Heart left ventricle (tissue), 16 donors: ENCODE results near the gene TNNT1. TPM values are rescaled to one million over a fixed set of nuclear protein-coding genes. Genes with fewer than 3 reads are reported as not detected.

Experiments used
- ATAC-seq, 4 donors: fragments of 200-7000 bp; cut with Tn5 transposase; one replicate each; pipeline ENCODE4 v1.9.1; 2020 to 2022; ENCODE audit warnings: moderate library complexity in 4 of 4, mild to moderate bottlenecking in 3 of 4, moderate number of reproducible peaks in 1 of 4
- DNase-seq, 5 donors: peaks; one replicate each; pipeline ENCODE4 v3.0.0-alpha.2; 2020
- H3K27ac ChIP-seq, 12 donors: fragments of 200-600 bp; sonication (generic) in 4 of 12; one replicate each; pipeline versions ENCODE4 v1.5.0 to v1.8.0; 2016 to 2022; ENCODE audit warnings: mild to moderate bottlenecking in 2 of 12
- H3K27me3 ChIP-seq, 9 donors: fragments of 200-600 bp; sonication (generic) in 2 of 9; one replicate each; pipeline versions ENCODE4 v1.5.1 to v1.8.0; 2016 to 2022; ENCODE audit warnings: mild to moderate bottlenecking in 3 of 9
- H3K36me3 ChIP-seq, 9 donors: fragments of 200-600 bp; sonication (generic) in 2 of 9; one replicate each; pipeline versions ENCODE4 v1.5.0 to v1.8.0; 2018 to 2022; ENCODE audit warnings: mild to moderate bottlenecking in 2 of 9
- H3K4me1 ChIP-seq, 12 donors: fragments of 200-600 bp; sonication (generic) in 4 of 12; one replicate each; pipeline versions ENCODE4 v1.5.0 to v1.8.0; 2016 to 2022; ENCODE audit warnings: mild to moderate bottlenecking in 3 of 12
- H3K4me3 ChIP-seq, 12 donors: fragments of 200-600 bp; sonication (generic) in 4 of 12; one replicate each; pipeline versions ENCODE4 v1.5.0 to v1.8.0; 2017 to 2022; ENCODE audit warnings: mild to moderate bottlenecking in 9 of 12, moderate library complexity in 4 of 12
- H3K9me3 ChIP-seq, 12 donors: fragments of 200-600 bp; sonication (generic) in 4 of 12; one replicate each; pipeline versions ENCODE4 v1.5.0 to v1.8.0; 2016 to 2022; ENCODE audit warnings: mild to moderate bottlenecking in 1 of 12
- CTCF ChIP-seq, 12 donors: fragments of 200-600 bp; sonication (generic) in 4 of 12; IDR thresholded peaks; one replicate each; pipeline versions ENCODE4 v1.5.0 to v1.8.0; 2018 to 2022; ENCODE audit warnings: antibody characterized with exemption in 12 of 12, mild to moderate bottlenecking in 5 of 12
- POLR2A ChIP-seq, 2 donors: fragments of 450-650 bp; IDR thresholded peaks; one replicate each; pipeline ENCODE4 v1.6.1; 2017; ENCODE audit warnings: antibody characterized with exemption in 2 of 2, mild to moderate bottlenecking in 2 of 2, moderate library complexity in 2 of 2
- WGBS, 4 donors: extraction: QIAGEN DNeasy Blood & Tissue Kit in 2 of 4; methylation state at CpG; one replicate each; pipeline versions ENCODE4 v1.1.5 to v1.1.7; 2013 to 2018; 5-methylcytosine and 5-hydroxymethylcytosine counted together
- intact Hi-C, 10 donors: fragments of 100-400 bp; cut with DNase I; formaldehyde crosslinking; loops; one replicate each; pipeline versions ENCODE4 v1.11.1 to v1.14.2; 2022
- polyA plus RNA-seq, 2 donors: library from polyadenylated mRNA; stranded (reverse); fragments of 200-250 nt; gene quantifications; one replicate each; pipeline ENCODE4 v1.2.3, GENCODE V29; 2013
- total RNA-seq, 9 donors: library from RNA; depleted of rRNA in 2 of 9; stranded (reverse); fragments of >200 nt in 2 of 9; fragmentation: NEBNext Ultra II Directional in 3 of 9; extraction: Animal tissue kit (Norgen Biotek cat#: 25700) in 3 of 9; gene quantifications; one replicate each; pipeline versions ENCODE4 v1.1.0 to v1.2.4, GENCODE V29; 2016 to 2023
- donor health status: ischemic (EF 13 %, LVEDD 7.1; RV severe dilation, severe dysfunction).
- donor health status: healthy with polysubstance abuse.
- donor health status: DM: no; HTN: yes; CAD: no.
- donor health status: DM: no; HTN: no; CAD: no.
- donor health status: ischemic (EF 25% LVEDD 6.9; RV normal size, moderate dysfunction).
- donor health status: ischemic (EF 25% LVEDD 5.7; RV mildly dilated, moderate dysfunction).
- donor health status: healthy.
- donor health status: DM: yes; HTN: yes; CAD: no.
- donor health status: ischemic (EF 35%, LVEDD 5.7; RV mildly dilated, moderate dysfunction).
- donor health status: nonischemic (EF 11% LVEDD 7.7; RV severe dilation, severe dysfunction).
- donor health status: DM: yes; HTN: yes; CAD: no.
- donor health status: PGD.
- donor health status: ischemic (EF 29% LVEDD 5.4; RV normal size, mild dysfunction).
- donor health status: nonischemic (EF 23%, LVEDD 6.1; RV moderate dilation, normal function).

The TNNT1 gene
- total and polyA plus RNA-seq, 11 donors = 18.7 to 264 (median 58.6) TPM

GRCh38 chr19:55161571-55162322 is 12.7 kb upstream of the TNNT1 start:
- DNase-seq (no peak), ATAC-seq (no peak)
- Histone ChIP-seq H3K4me1 (peaks cover 0 to 42% (median 14%) of the 10 kb centered on the region in 12 donors), H3K27ac (peak overlapping the region in 1 of 12 donors; percentile 95), H3K27me3 (peaks cover 2 to 65% (median 23%) of the 10 kb centered on the region in 9 donors), H3K36me3 (peaks cover 0 to 23% (median 0%) of the 10 kb centered on the region in 9 donors), H3K9me3 (no peaks in the 10 kb centered on the region), H3K4me3 (no peak overlapping the region)
- intact Hi-C loops = no loop called here
- TF ChIP-seq POLR2A (IDR thresholded peaks at IDR 0.05) (no peak), CTCF (IDR thresholded peaks at IDR 0.05) (no peak)
- WGBS, 4 donors = 40 to 57% (median 52%) methylated on average over 46 to 61 of the region's 61 CpGs

GRCh38 chr19:55160986-55161365 is 12.0 kb upstream of the TNNT1 start:
- ATAC-seq (no peak), DNase-seq (no peak)
- H3K4me3 ChIP-seq = peak overlapping the region in 6 of 12 donors; percentile 4 to 83 (median 42)
- 20 to 30% (median 26%) methylated on average over 2 to 32 of the region's 32 CpGs for WGBS, 4 donors
- no peak for TF ChIP-seq CTCF (IDR thresholded peaks at IDR 0.05)
- H3K27ac ChIP-seq = peak overlapping the region in 3 of 12 donors; percentile 29 to 95 (median 33)
- H3K36me3 ChIP-seq = peaks cover 0 to 26% (median 0%) of the 10 kb centered on the region in 9 donors
- peaks cover 0 to 43% (median 12%) of the 10 kb centered on the region in 12 donors for H3K4me1 ChIP-seq
- peaks cover 0 to 64% (median 26%) of the 10 kb centered on the region in 9 donors for H3K27me3 ChIP-seq
- intact Hi-C loops = no loop called here
- no peaks in the 10 kb centered on the region for H3K9me3 ChIP-seq

DNA sequence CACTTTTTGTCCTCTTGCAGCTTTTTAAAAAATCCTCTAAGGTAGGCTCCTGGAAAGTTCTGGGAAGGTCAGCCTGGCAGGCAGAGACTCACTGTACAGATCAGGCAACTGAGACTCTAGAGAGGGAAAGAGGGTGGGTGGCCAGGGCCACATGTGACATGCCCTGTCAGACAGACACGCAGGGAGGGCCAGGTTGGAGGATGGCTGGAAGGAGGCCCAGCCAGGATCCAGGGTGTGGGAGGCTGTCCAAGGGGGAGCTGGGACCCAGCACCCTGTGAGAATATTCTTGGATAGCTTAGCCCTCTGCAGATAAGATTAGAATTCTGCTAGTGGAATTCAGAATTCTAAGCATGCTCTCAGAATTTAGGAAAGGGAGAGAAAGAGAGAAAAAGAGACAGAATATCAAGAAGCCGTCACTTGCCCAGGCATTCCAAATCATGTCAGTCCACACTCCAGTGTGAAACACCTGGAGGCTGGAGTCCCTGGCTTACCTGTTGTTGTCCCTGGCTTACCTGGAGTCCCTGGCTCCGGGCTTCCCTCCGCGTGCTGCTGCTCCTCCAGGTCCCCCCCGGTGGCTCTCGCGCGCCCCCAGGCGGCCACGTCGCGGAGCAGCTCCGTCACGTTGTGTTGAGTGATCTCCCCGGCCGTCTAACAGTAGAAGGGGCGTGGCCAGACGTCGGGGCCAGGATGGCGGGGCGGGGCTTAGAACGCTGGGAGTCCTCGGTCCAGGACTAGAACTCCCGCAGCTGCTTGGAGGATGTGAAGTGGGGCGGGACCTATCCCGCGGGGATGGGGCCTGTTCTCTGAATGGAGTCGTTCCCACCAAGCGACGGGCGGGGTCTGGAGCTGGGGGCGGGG is 11.4 kb upstream of the TNNT1 start:
- Histone ChIP-seq H3K9me3 (no peaks in the 10 kb centered on the region), H3K4me1 (peaks cover 0 to 41% (median 11%) of the 10 kb centered on the region in 12 donors), H3K4me3 (peak overlapping the region in 9 of 12 donors; percentile 1 to 83 (median 53)), H3K27ac (peak overlapping the region in 11 of 12 donors; percentile 53 to 100 (median 95)), H3K36me3 (peaks cover 0 to 27% (median 0%) of the 10 kb centered on the region in 9 donors), H3K27me3 (peaks cover 0 to 61% (median 26%) of the 10 kb centered on the region in 9 donors)
- intact Hi-C loops = no loop called here
- DNase-seq = peak; percentile 86 to 92 (median 89)
- peak; percentile 18 to 53 (median 47) for ATAC-seq
- 3 to 11% (median 5%) methylated on average over 6 to 33 of the region's 33 CpGs for WGBS, 4 donors
- no peak for TF ChIP-seq POLR2A (IDR thresholded peaks at IDR 0.05)
- peak; percentile 74 to 92 (median 86) for TF ChIP-seq CTCF (IDR thresholded peaks at IDR 0.05)
